ENCODE data around the gene SGIP1. TPM values are rescaled to one million over a fixed set of nuclear protein-coding genes. Genes with fewer than 3 reads are reported as not detected.

Gene SGIP1
- total and polyA plus RNA-seq, 2 donors (not counting 3 experiments of a cell fraction or from before 2014, with no cell fraction given) = 30.9 to 68.9 TPM

DNA sequence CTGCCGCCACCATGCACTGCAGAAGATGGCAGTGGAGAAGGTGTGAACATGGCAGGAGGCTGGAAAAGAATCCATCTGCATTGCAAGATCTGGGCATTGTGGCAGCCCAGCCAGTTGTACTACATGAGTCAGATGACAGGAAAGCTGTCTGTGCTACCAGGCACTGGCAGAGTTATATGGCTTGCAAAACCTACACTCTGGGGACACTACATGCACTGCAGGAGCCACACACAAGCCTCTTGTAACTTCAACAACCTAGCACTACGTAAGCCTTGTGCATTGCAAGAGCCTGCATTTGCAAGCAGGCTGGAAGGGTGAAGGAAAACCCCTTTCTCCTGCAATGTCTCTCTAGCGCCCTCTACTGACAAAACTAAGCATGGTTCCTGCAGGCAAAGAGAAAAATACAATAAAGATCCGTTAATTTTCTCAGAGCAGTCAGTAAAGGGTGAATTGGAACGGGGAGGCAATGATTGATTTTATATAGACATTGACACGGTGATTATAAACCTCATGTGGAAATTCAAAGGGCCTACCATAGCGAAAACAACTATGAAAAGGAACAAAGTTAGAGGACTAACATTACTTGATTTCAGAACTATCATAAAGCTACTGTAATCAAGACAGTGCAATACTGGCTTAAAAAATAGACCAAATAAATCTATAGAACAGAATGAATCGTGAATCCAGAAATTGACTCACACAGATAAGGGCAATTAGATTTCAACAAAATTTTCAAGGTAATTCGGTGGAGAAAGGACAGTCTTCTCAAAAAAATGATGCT lies 192.1 kb downstream of the SGIP1 start:
- dilution Hi-C loops (cut with MboI; ENCODE audit: extremely low pct_ligation_motif_present, low sequenced_read_pairs) = no loop called here
- no peak overlapping the region for H3K4me2 ChIP-seq (ENCODE audit: insufficient read depth, low read length)
- H3K27me3 ChIP-seq (ENCODE audit: control insufficient read depth in 2 of 2, insufficient read depth in 2 of 2, low read length in 2 of 2) = no peaks in the 10 kb centered on the region
- ChIA-PET CTCF (interaction anchor here (0.6 to 5.7 kb wide), 52 partner anchors 8 to 474 kb away, joined by 3 to 80 read pairs (median 4); partner anchors contain the start of genes DYNLT5 and SGIP1), POLR2A (no interaction called here)
- FAIRE-seq (peak; percentile 80), DNase-seq (ENCODE audit: low read depth, low spot score) (peak; percentile 82)
- H3K9me3 ChIP-seq (replicated peaks; ENCODE audit: control insufficient read depth, insufficient read depth, low read length) = no peaks in the 10 kb centered on the region
- no TSS peak for BruUV-seq (replicated peaks)
- no peak overlapping the region for H3K9ac ChIP-seq (replicated peaks; ENCODE audit: extremely low read depth, insufficient read depth, low read length)
- H3K9me1 ChIP-seq (replicated peaks; ENCODE audit: control insufficient read depth, extremely low read depth, insufficient read depth, low read length) = no peaks in the 10 kb centered on the region
- TF ChIP-seq CTCF (IDR thresholded peaks at IDR 0.05; ENCODE audit: extremely low read depth in 1 of 2, insufficient read depth in 1 of 2, low read depth in 1 of 2, low read length in 2 of 2) (peak; percentile 83 to 84), POLR2AphosphoS5 (IDR thresholded peaks at IDR 0.05; ENCODE audit: insufficient read depth, low read depth, low read length) (no peak)
- H3K36me3 ChIP-seq (ENCODE audit: control insufficient read depth in 2 of 2, extremely low read depth in 1 of 2, insufficient read depth in 2 of 2, low read length in 2 of 2) = no peaks in the 10 kb centered on the region
- H3K27ac ChIP-seq (ENCODE audit: insufficient read depth, low read depth, low read length) = no peak overlapping the region
- peak overlapping the region; percentile 5 for H2AFZ ChIP-seq (ENCODE audit: low read depth, low read length)
- intact Hi-C loops (cut with micrococcal nuclease) = loop anchor here (1.0 to 5.0 kb wide), 7 partner anchors 104 to 769 kb away; no protein-coding TSS in a partner anchor
- peaks cover 31% of the 10 kb centered on the region for H3K4me1 ChIP-seq (ENCODE audit: control insufficient read depth, extremely low read depth, insufficient read depth, low read length)
- no peaks in the 10 kb centered on the region for H4K20me1 ChIP-seq (replicated peaks; ENCODE audit: control insufficient read depth, extremely low read depth, insufficient read depth, low read length)
- H3K79me2 ChIP-seq (ENCODE audit: control insufficient read depth, insufficient read depth, low read length) = no peaks in the 10 kb centered on the region
- no peak overlapping the region for H3K4me3 ChIP-seq (replicated peaks in 1 of 3; ENCODE audit: insufficient read depth in 1 of 3, low read depth in 1 of 3, low read length in 3 of 3)

DNA sequence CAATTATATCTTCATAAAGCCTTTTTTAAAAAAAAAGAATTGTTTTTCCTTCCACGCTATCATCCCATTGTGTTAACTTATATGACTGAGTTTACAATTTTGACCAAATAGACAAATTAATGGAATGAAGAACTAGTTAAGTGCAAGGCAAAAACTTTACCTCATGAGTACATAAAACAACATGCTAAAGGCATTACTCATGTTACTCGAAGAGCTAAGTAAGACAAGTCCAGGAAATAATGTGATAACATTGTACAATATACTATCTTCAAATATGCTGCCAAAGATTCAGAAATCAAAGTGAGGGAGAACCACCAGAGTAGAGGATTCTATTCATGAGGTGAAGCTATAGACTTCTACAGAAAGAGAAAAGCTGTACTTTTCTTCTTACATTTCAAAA lies 194.1 kb downstream of the SGIP1 start:
- FAIRE-seq (no peak), DNase-seq (ENCODE audit: low read depth, low spot score) (peak; percentile 43)
- no peaks in the 10 kb centered on the region for H3K9me3 ChIP-seq (replicated peaks; ENCODE audit: control insufficient read depth, insufficient read depth, low read length)
- ChIA-PET CTCF (interaction anchor here (0.6 to 5.7 kb wide), 4 partner anchors 102 to 281 kb away, joined by 4 to 80 read pairs (median 22); no protein-coding TSS in a partner anchor), POLR2A (no interaction called here)
- TF ChIP-seq CTCF (IDR thresholded peaks at IDR 0.05; ENCODE audit: extremely low read depth in 1 of 2, insufficient read depth in 1 of 2, low read depth in 1 of 2, low read length in 2 of 2) (no peak), JUN (IDR thresholded peaks at IDR 0.05; ENCODE audit: borderline replicate concordance, insufficient read depth, insufficient read length, low read depth) (peak; percentile 8), GATA2 (IDR thresholded peaks at IDR 0.05; ENCODE audit: insufficient read depth, insufficient read length, low read depth, low read length) (no peak), POLR2A (IDR thresholded peaks at IDR 0.05; ENCODE audit: low read depth, low read length) (no peak), MAX (IDR thresholded peaks at IDR 0.05; ENCODE audit: insufficient read depth, insufficient read length) (no peak), POLR2AphosphoS5 (IDR thresholded peaks at IDR 0.05; ENCODE audit: insufficient read depth, low read depth, low read length) (no peak), FOS (IDR thresholded peaks at IDR 0.05; ENCODE audit: borderline replicate concordance, insufficient read depth, low read length) (peak; percentile 41), MYC (IDR thresholded peaks at IDR 0.05; ENCODE audit: low read depth, low read length) (no peak), EZH2 (IDR thresholded peaks at IDR 0.05; ENCODE audit: borderline replicate concordance, low read depth, low read length, severe bottlenecking) (no peak)
- no TSS peak for BruUV-seq (replicated peaks)
- no peaks in the 10 kb centered on the region for H3K79me2 ChIP-seq (ENCODE audit: control insufficient read depth, insufficient read depth, low read length)
- no peaks in the 10 kb centered on the region for H3K27me3 ChIP-seq (ENCODE audit: control insufficient read depth in 2 of 2, insufficient read depth in 2 of 2, low read length in 2 of 2)
- H3K4me2 ChIP-seq (ENCODE audit: insufficient read depth, low read length) = no peak overlapping the region
- H3K4me1 ChIP-seq (ENCODE audit: control insufficient read depth, extremely low read depth, insufficient read depth, low read length) = peaks cover 42% of the 10 kb centered on the region
- H3K27ac ChIP-seq (ENCODE audit: insufficient read depth, low read depth, low read length) = peak overlapping the region; percentile 83
- H3K4me3 ChIP-seq (replicated peaks in 1 of 3; ENCODE audit: insufficient read depth in 1 of 3, low read depth in 1 of 3, low read length in 3 of 3) = no peak overlapping the region
- H2AFZ ChIP-seq (ENCODE audit: low read depth, low read length) = no peak overlapping the region
- H3K9ac ChIP-seq (replicated peaks; ENCODE audit: extremely low read depth, insufficient read depth, low read length) = no peak overlapping the region
- no peaks in the 10 kb centered on the region for H3K36me3 ChIP-seq (ENCODE audit: control insufficient read depth in 2 of 2, extremely low read depth in 1 of 2, insufficient read depth in 2 of 2, low read length in 2 of 2)
- dilution Hi-C loops (cut with MboI; ENCODE audit: extremely low pct_ligation_motif_present, low sequenced_read_pairs) (no loop called here), intact Hi-C loops (cut with micrococcal nuclease) (loop anchor here (2.0 to 5.0 kb wide), 5 partner anchors 106 to 1307 kb away; partner anchors contain the start of genes LEPR and LEPROT)
- H4K20me1 ChIP-seq (replicated peaks; ENCODE audit: control insufficient read depth, extremely low read depth, insufficient read depth, low read length) = no peaks in the 10 kb centered on the region
- no peaks in the 10 kb centered on the region for H3K9me1 ChIP-seq (replicated peaks; ENCODE audit: control insufficient read depth, extremely low read depth, insufficient read depth, low read length)
